Rectal smooth muscle tissue (tissue), 1 donor: ENCODE results near the gene CARD8.
"Not testable (repeated sequence)": the region's sequence is repeated elsewhere in the genome, so short reads cannot be mapped to it uniquely, and the experiment has no call there.

Source experiments
- H3K27ac ChIP-seq: one replicate; pipeline ENCODE4 v1.7.0; 2013; ENCODE audit warnings: low read depth, low read length, inconsistent platforms
- H3K27me3 ChIP-seq: one replicate; pipeline ENCODE4 v1.7.0; 2013; ENCODE audit warnings: low read length; ENCODE audit not compliant: control insufficient read depth, insufficient read depth
- H3K36me3 ChIP-seq: one replicate; pipeline ENCODE4 v1.7.0; 2013; ENCODE audit warnings: low read length; ENCODE audit not compliant: control insufficient read depth, insufficient read depth
- H3K4me1 ChIP-seq: one replicate; pipeline ENCODE4 v1.7.0; 2013; ENCODE audit warnings: low read length; ENCODE audit not compliant: control insufficient read depth, insufficient read depth
- H3K4me3 ChIP-seq: one replicate; pipeline ENCODE4 v1.7.0; 2013; ENCODE audit warnings: low read length
- H3K9ac ChIP-seq: one replicate; pipeline ENCODE4 v1.7.0; 2013; ENCODE audit warnings: low read length

The CARD8 gene

DNA sequence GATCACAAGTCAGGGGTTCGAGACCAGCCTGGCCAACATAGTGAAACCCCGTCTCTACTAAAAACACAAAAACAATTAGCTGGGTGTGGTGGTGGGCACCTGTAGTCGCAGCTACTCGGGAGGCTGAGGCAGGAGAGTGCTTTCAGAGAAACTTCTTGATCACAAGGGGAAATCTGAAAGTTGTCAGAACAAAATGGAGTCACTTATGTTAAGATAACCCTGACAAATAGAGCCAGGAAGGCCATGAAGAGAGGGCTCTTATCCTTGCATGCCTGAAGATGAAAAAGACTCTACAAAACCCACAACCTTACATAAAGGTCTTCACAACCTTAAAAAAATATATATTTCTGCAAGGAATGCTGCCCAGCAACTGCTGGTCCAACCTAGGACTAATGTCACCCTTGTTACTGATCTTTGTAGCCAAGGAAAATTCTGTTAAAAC is 1.2 kb downstream of the CARD8 start:
- Histone ChIP-seq H3K27ac (no peak overlapping the region), H3K9ac (no peak overlapping the region), H3K27me3 (no peaks in the 10 kb centered on the region), H3K4me1 (no peaks in the 10 kb centered on the region), H3K36me3 (no peaks in the 10 kb centered on the region), H3K4me3 (peak overlapping the region; percentile 84)

DNA sequence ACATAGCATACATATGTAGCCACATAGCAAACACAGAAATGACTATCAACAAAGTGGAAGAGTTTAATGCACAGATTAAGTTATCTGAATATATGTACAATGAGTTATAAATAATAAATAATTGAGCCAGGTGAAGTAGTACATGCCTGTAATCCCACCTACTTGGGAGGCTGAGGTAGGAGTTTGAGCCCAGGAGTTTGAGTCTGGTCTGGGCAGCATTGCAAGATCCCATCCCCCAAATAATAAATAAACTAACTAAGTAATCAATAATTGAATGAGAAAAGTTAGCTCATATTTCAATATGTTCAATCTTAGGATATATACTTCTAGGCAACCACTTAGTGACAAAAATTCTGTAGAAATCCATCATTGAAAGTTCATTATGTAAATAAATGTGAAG is 1.7 kb downstream of the CARD8 start:
- Histone ChIP-seq H3K4me3 (no peak overlapping the region), H3K4me1 (no peaks in the 10 kb centered on the region), H3K36me3 (no peaks in the 10 kb centered on the region), H3K27ac (no peak overlapping the region), H3K9ac (no peak overlapping the region), H3K27me3 (no peaks in the 10 kb centered on the region)

DNA sequence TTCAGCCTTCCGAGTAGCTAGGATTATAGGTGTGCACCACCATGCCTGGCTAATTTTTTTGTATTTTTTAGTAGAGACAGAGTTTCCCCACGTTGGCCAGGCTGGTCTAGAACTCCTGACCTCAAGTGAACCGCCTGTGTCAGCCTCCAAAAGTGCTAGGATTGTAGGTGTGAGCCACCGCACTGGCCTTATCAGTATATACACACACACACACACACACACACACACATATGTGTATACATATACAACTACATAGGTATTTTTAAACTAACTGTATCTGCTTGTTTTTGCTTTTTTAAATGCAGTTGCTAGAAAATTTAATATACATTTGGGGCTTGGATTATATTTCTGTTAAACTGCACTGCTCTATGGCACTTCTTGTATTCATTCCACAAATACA is 3.1 kb downstream of the CARD8 start:
- Histone ChIP-seq H3K4me1 (no peaks in the 10 kb centered on the region), H3K4me3 (no peak overlapping the region), H3K36me3 (no peaks in the 10 kb centered on the region), H3K9ac (no peak overlapping the region), H3K27me3 (no peaks in the 10 kb centered on the region), H3K27ac (no peak overlapping the region)

DNA sequence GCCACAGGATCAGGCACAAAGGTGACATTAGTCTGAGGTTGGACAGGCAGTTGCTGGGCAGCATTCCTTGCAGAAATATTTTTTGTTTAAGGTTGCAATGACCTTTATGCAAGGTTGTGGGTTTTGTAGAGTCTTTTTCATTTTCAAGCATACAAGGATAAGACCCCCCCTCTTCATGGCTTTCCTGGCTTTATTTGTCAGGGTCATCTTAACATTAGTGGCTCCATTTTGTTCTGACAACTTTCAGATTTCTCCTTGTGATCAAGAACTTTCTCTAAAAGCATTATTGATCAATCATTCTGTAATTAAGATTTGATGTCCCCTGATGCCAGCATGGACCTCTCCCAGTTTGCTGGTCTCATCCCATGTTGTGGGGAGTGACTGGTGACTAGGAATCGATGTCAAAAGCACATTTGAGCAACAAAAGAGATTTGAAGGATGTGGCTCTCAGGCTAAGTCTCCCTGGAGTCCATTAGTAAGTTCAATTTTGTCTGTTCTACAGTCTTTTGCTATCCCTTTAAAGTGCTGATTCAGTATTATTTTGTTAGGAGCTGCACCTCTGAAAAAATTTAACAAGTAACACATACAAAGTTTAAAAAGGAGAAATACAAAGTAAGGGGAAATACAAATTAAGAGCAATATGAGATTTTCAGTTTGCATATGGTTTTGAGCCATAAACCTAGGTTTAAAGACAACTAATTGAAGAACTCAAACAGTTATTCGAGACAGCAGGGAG is 5.3 kb downstream of the CARD8 start:
- Histone ChIP-seq H3K9ac (no peak overlapping the region), H3K4me1 (no peaks in the 10 kb centered on the region), H3K27ac (no peak overlapping the region), H3K27me3 (no peaks in the 10 kb centered on the region), H3K36me3 (no peaks in the 10 kb centered on the region), H3K4me3 (no peak overlapping the region)

DNA sequence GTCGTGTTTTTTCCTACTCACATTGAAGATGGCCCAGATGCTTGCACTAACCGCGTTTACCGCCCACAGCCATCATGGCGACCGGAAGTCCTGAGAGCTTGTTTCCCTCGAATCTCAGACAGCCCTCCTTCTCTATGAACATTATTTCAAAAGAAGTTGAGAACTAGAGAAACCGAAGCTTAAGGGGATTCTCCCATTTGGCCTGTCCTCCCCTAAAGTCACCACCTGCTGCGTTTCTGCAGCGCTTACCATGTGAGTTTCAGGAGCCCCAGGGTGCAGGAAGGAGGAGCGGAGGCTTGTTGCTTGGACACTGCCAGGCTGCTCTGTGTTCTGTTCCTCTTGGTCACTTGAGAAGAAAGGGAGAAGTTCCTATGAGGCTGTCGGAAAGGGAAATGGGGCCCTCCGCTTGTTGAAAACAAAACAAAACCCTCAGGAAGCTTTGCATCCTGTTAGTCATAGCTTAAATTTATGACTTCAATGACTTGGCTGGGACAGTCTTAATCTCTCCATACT is 6.2 kb downstream of the CARD8 start:
- H3K9ac ChIP-seq, result no peak overlapping the region
- no peaks in the 10 kb centered on the region for H3K36me3 ChIP-seq
- no peaks in the 10 kb centered on the region for H3K4me1 ChIP-seq
- H3K4me3 ChIP-seq, result peak overlapping the region; percentile 48
- H3K27me3 ChIP-seq, result no peaks in the 10 kb centered on the region
- peak overlapping the region; percentile 15 for H3K27ac ChIP-seq

DNA sequence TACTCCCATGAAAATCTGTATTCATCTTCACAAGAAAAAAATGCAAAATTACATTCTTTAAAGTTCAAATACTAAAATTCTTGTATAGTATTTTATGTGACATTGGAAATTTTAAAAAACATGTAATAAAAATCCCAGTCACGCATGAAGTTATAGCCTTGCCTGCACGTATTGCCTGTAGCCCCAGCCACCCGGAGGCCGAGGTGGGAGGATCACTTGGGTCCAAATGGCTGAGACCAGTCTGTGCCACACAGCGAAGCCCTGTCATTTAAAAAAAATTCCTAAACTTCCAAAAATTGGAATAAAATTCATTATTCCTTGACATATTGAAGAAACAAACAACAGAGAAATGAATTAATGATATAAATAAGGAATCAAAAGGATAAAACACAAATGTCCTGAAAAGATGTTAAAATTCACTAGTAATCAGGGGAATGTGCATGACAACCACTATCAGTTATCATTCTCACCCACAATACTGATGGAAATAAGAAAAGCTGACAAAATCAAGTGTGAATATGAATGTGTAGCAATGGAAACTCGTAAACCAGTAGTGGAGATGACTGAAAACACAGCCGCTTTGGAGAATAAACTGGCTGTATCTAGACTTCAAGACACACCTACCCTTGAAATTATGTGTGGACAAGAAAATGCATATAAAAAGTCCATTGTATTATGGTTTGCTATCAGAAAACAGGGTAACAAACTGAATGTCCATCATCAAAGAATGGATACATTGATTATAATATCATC is 7.5 kb downstream of the CARD8 start:
- peak overlapping the region; percentile 15 for H3K4me3 ChIP-seq
- H3K27ac ChIP-seq, result no peak overlapping the region
- H3K4me1 ChIP-seq, result no peaks in the 10 kb centered on the region
- no peaks in the 10 kb centered on the region for H3K36me3 ChIP-seq
- H3K9ac ChIP-seq, result no peak overlapping the region
- H3K27me3 ChIP-seq, result no peaks in the 10 kb centered on the region

DNA sequence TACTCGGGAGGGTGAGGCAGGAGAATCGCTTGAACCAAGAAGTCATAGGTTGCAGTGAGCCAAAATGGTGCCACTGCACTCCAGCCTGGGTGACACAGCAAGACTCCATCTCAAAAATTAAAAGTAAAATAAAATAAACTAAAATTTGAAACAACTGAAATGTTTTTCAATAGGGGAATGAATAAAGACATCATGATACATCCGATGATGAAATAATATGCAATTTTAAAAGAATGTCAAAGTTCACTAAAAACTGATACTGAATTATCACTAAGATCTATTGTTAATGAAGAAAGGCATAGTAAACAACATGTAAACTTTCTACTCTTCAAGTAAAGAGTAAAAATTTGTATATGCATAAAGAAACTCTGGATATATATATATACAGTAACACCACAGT is 8.5 kb downstream of the CARD8 start:
- Histone ChIP-seq H3K4me3 (no peak overlapping the region), H3K27ac (no peak overlapping the region), H3K4me1 (no peaks in the 10 kb centered on the region), H3K36me3 (no peaks in the 10 kb centered on the region), H3K27me3 (no peaks in the 10 kb centered on the region), H3K9ac (no peak overlapping the region)

DNA sequence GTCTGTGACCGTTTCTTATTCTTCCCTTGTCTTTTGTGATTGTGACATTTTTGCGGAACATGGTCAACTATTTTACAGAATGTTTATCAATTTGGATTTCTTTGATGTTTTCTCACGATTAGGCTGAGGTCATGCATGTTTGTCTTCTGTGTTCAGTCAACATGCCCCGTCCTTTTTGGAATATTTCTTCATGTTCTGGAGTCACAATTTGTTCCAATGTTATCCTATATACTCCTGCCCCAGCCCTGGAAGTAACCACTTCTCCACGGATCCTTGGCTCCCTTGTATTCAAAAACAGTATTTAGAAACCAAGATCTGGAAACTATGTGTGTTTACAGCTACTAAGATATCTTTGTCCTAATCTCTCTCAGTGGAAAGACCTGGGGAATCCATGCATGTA is 9.6 kb downstream of the CARD8 start:
- Histone ChIP-seq H3K4me1 (no peaks in the 10 kb centered on the region), H3K4me3 (no peak overlapping the region), H3K27ac (no peak overlapping the region), H3K9ac (no peak overlapping the region), H3K27me3 (no peaks in the 10 kb centered on the region), H3K36me3 (no peaks in the 10 kb centered on the region)

DNA sequence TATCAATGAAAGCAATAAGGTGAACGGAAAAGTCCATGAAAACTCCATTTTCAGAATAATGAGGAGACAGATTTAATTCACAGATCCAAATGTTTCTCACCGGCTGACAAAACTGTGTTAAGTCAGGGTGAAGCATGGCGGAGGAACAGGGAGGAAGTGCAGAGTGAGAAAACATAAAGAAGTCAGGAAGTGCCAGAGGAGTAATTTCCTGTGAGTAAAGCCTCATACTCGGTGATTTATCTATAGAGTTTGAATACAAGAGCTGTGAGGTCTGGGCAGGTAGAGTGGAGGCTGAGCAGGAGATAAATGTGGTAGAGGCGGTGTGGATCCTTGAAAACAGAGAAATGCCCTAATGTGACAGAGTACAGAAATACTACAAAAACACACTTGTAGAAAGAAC is 11.4 kb downstream of the CARD8 start:
- Histone ChIP-seq H3K4me1 (no peaks in the 10 kb centered on the region), H3K27me3 (no peaks in the 10 kb centered on the region), H3K4me3 (no peak overlapping the region), H3K36me3 (peaks cover 6% of the 10 kb centered on the region), H3K27ac (no peak overlapping the region), H3K9ac (no peak overlapping the region)

DNA sequence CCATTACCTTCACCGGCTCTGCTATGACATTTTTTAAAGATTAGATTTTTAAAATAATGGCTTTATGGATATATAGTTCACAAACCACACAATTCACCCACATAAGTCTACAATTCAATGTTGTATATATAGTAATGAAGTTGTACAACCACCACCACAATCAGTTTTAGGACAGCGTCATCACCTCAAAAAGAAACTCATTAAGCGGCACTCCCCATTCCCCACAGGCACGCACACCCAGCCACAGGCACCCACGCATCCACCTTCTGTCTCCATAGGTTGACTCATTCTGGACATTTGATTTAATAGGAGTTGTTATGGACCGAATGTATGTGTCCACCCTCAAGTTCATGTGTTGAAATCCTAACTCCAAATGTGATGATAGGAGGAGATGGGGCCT is 13.9 kb downstream of the CARD8 start:
- H3K9ac ChIP-seq, H3K27ac ChIP-seq, H3K27me3 ChIP-seq, H3K4me1 ChIP-seq, H3K4me3 ChIP-seq: not testable (repeated sequence)
- peaks cover 11% of the 10 kb centered on the region for H3K36me3 ChIP-seq

DNA sequence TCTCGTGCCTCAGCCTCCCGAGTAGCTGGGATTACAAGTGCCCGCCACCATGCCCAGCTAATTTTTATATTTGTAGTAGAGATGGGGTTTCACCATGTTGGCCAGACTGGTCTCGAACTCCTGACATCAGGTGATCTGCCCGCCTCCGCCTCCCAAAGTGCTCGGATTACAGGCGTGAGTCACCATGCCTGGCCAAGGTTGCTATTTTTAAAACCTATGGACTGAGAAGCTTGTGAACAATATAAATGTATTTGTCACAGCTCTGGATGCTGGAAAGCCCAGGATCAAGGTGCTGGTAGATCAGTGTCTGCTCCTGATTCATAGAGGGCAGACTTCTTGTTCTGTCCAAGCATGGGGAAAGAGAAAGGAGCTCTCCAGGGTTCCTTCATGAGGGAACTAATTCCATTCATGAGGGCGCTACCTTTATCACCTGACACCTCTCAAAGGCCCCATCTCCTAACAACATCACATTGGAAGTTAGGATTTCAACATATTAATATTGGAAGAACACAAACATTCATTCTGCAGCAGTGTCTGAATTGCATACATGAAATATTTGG is 16.1 kb downstream of the CARD8 start:
- H3K4me3 ChIP-seq, result no peak overlapping the region
- peaks cover 13% of the 10 kb centered on the region for H3K36me3 ChIP-seq
- H3K27me3 ChIP-seq, result no peaks in the 10 kb centered on the region
- H3K27ac ChIP-seq, result no peak overlapping the region
- no peak overlapping the region for H3K9ac ChIP-seq
- H3K4me1 ChIP-seq, result no peaks in the 10 kb centered on the region

DNA sequence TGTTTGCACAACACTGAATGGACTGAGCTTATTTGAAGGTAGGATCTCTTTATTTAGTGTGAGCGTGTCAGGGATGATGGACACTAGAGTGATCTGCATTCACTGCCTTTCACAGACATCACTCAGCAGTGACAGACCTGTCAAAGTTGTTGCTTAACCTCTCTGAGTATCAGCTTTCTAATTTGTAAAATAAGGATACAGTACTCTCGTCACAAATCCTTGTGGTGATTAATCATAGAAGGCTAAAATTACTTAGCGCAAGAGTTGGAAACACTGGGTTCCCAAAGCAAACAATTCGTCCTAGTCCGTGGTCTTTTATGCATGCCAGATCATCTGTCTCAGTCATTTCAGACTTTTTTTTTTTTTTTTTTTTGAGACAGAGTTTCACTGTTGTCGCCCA is 16.6 kb downstream of the CARD8 start:
- Histone ChIP-seq H3K36me3 (peaks cover 13% of the 10 kb centered on the region), H3K4me3 (no peak overlapping the region), H3K9ac (no peak overlapping the region), H3K27ac (no peak overlapping the region), H3K27me3 (no peaks in the 10 kb centered on the region), H3K4me1 (no peaks in the 10 kb centered on the region)
